Measurements from ENCODE around the gene GABBR1.
"Not testable (repeated sequence)": the region's sequence is repeated elsewhere in the genome, so short reads cannot be mapped to it uniquely, and the experiment has no call there.

The GABBR1 gene

DNA sequence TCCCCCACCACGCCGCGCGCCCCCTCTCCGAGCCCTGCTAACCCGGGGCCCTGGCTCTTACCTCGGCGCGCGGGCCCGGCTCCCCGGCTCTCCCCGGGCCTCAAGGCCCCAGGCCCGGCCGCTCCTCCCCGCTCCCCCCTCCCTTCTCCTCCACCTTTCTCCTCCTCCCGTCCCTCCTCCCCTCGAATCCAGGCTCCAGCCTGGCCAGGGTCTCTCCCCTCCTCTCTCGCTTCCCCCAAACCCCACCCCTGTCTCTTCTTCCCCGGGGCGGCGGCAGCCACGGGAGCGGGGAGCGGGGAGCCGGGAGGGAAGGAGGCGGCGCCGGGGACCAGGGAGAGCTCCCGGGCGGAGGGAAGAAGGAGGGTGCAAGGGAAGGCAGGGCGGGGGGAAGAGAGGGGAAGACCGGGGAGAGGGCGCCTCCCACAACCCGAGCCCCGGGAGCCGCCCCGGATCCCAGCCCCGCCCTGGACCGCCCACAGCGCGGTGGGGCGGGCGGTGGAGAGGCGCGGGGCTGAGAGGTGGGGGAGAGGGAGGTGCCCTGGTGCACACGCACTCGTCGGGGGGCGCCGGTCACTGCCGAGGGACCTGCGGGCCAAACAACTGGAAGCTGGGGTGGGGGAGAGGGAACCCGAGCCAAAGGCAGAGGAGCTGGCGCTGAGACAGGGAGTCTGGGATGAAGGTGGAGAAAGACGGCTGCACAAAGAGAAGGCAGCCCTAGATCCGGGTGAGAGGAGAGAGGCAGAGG, at the start of gene GABBR1:
TSS of gene GABBR1 (minus strand) at position 395 of the 745 bp plus-strand sequence. CDS start 798 bp downstream, outside the sequence.
- no peaks in the 10 kb centered on the region for H3K9me3 ChIP-seq (ENCODE audit: low read length)
- no peaks in the 10 kb centered on the region for H3K36me3 ChIP-seq (ENCODE audit: insufficient read depth, low read length)
- H3K4me3 ChIP-seq (ENCODE audit: low read length) = peak within 1 kb of the TSS; percentile 58
- peak within 1 kb of the TSS; percentile 88 for H2AFZ ChIP-seq (ENCODE audit: low read depth, low read length)
- H3K27me3 ChIP-seq (ENCODE audit: insufficient read depth, low read length) = no peaks in the 10 kb centered on the region
- H3K4me1 ChIP-seq (ENCODE audit: insufficient read depth, low read length) = peaks cover 26% of the 10 kb centered on the region

DNA sequence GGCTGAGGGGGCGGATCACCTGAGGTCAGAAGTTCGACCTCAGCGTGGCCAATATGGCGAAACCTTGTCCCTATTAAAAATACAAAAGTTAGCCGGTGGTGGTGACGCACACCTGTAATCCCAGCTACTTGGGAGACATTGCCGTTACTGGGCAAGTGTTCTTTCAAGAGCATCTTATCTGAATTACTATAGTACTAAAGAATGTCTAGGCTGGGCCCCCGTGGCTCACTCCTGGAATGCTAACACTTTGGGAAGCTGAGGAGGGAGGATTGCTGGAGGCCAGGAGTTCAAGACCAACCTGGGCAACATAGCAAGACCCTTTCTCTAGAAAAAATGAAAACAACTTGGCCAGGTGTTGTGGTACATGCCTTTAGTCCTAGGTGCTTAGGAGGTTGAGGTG, 48.8 kb upstream of the GABBR1 start:
- Histone ChIP-seq H3K27me3 (ENCODE audit: insufficient read depth, low read length) (no peaks in the 10 kb centered on the region), H3K4me3 (ENCODE audit: low read length) (no peak overlapping the region), H3K4me1 (ENCODE audit: insufficient read depth, low read length) (no peaks in the 10 kb centered on the region), H3K9me3 (ENCODE audit: low read length) (no peaks in the 10 kb centered on the region), H2AFZ (ENCODE audit: low read depth, low read length) (no peak overlapping the region), H3K36me3 (ENCODE audit: insufficient read depth, low read length) (no peaks in the 10 kb centered on the region)

DNA sequence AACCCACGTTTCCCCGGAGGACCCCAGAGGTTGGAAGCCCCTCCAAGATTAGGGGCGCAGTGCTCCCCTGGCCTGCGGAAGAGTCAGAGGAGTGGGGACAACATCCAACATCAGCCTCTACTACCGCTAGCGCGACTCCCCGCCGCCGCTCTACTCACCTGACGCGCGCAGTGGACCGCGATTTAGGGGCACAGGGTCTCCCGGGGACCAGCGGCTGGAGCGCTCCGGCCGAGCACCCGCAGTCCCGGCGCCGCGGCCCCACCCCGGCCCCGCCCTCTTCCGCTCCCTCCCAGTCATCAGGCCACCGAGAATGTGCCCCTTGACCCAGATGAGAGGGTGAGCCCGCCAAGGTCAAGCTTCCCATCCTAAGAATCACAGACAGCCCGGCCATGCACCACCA, 47.9 kb upstream of the GABBR1 start, which contains the start of gene ZFP57:
TSS of gene ZFP57 (minus strand) at position 249 of the 400 bp plus-strand sequence. CDS start 4,149 bp downstream, outside the sequence.
- H2AFZ ChIP-seq (ENCODE audit: low read depth, low read length) = no peak within 1 kb of the TSS
- H3K4me3 ChIP-seq (ENCODE audit: low read length) = no peak within 1 kb of the TSS
- no peaks in the 10 kb centered on the region for H3K9me3 ChIP-seq (ENCODE audit: low read length)
- no peaks in the 10 kb centered on the region for H3K27me3 ChIP-seq (ENCODE audit: insufficient read depth, low read length)
- H3K36me3 ChIP-seq (ENCODE audit: insufficient read depth, low read length) = no peaks in the 10 kb centered on the region
- H3K4me1 ChIP-seq (ENCODE audit: insufficient read depth, low read length) = no peaks in the 10 kb centered on the region

DNA sequence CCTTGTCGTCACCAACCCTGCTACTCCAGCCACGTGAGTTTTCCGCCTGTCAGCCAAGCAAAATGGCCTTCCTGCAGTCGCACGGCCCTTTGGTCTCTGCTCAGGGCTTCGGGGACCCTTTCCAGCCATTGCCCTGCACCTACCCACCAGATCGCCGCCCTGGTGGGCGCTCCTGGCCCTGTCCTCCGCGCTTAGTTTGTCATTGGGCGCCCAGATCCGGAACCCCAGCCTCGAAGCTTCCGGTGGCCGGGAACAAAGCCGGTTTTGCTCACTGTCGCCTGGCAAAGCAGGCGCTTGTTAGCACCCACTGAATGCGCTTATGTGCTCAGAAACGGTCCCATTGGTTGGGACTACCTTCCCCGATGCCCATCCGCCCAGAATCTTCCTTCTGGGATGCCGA, 47.4 kb upstream of the GABBR1 start:
- H3K36me3 ChIP-seq (ENCODE audit: insufficient read depth, low read length) = no peaks in the 10 kb centered on the region
- no peaks in the 10 kb centered on the region for H3K9me3 ChIP-seq (ENCODE audit: low read length)
- H2AFZ ChIP-seq (ENCODE audit: low read depth, low read length) = no peak overlapping the region
- H3K4me3 ChIP-seq (ENCODE audit: low read length) = no peak overlapping the region
- H3K27me3 ChIP-seq (ENCODE audit: insufficient read depth, low read length) = no peaks in the 10 kb centered on the region
- H3K4me1 ChIP-seq (ENCODE audit: insufficient read depth, low read length) = no peaks in the 10 kb centered on the region

DNA sequence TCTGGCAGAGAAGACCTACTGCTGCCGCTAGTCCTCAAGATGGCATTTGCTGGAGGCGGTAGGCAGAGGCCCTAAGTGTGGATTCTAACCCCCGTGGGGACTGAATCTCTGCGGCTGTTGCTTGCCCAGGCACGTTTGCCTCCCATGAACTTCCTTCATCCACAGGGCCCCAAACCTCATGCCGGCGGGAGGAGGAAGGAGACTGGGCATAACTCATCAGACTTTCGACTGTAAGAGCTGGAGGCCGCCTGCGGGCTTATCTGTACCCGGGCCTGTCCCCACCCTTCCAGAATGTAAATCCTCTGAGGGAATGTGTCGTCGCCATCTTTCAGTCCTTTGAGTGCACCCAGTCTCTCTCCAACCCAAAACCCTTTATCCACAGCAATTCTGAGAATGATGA, 47.0 kb upstream of the GABBR1 start:
- Histone ChIP-seq H3K4me3 (ENCODE audit: low read length) (no peak overlapping the region), H3K27me3 (ENCODE audit: insufficient read depth, low read length) (no peaks in the 10 kb centered on the region), H3K9me3 (ENCODE audit: low read length) (no peaks in the 10 kb centered on the region), H2AFZ (ENCODE audit: low read depth, low read length) (no peak overlapping the region), H3K4me1 (ENCODE audit: insufficient read depth, low read length) (no peaks in the 10 kb centered on the region), H3K36me3 (ENCODE audit: insufficient read depth, low read length) (no peaks in the 10 kb centered on the region)

DNA sequence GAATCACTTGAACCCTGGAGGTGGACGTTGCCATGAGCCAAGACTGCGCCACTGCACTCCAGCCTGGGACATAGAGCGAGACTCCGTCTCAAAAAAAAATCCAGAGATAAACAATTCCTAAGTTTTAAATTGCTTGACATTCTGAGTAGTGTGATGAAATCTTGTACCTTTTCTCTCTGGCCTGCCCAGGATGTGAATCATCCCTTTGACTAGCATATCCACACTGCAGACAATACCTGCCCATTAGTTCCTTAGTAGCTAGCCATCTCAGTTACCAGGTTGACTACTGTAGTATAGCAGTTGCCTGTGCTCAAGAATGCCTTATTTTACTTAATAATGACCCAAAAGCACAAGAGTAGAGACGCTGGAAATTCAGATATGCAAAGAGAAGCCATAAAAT, 45.1 kb upstream of the GABBR1 start:
- no peak overlapping the region for H3K4me3 ChIP-seq (ENCODE audit: low read length)
- no peaks in the 10 kb centered on the region for H3K27me3 ChIP-seq (ENCODE audit: insufficient read depth, low read length)
- no peaks in the 10 kb centered on the region for H3K9me3 ChIP-seq (ENCODE audit: low read length)
- no peaks in the 10 kb centered on the region for H3K4me1 ChIP-seq (ENCODE audit: insufficient read depth, low read length)
- no peak overlapping the region for H2AFZ ChIP-seq (ENCODE audit: low read depth, low read length)
- no peaks in the 10 kb centered on the region for H3K36me3 ChIP-seq (ENCODE audit: insufficient read depth, low read length)

DNA sequence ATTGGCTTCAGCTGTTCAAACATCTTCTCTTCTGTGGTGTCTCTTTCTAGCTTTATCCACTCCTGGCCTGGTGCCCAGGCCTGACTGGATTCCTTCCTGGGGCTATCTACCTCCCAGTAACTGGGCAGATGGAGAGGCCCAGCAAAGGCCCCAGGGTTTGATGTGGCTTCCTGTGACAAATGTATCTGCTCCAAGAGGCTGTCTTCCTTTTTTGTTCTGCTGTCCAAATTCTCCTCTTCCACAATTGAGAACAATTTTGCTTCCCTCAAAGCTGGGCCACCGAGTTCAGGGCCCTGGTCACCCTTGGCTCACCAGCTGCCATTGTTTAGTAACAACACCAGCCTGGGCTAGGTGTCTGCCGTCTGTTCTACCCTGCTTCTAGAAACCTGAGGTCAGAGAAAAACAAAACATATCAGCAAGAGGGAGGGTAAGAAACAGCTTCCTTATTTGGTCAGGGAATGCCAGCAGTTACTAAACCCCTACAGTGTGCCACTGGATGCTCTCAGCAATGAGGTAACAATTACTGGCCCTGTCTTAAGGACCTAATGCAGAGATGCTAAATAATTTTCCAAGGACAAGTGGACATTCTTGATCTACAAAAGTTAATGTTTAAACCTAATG, 44.1 kb upstream of the GABBR1 start:
- Histone ChIP-seq H2AFZ (ENCODE audit: low read depth, low read length) (no peak overlapping the region), H3K4me1 (ENCODE audit: insufficient read depth, low read length) (no peaks in the 10 kb centered on the region)

DNA sequence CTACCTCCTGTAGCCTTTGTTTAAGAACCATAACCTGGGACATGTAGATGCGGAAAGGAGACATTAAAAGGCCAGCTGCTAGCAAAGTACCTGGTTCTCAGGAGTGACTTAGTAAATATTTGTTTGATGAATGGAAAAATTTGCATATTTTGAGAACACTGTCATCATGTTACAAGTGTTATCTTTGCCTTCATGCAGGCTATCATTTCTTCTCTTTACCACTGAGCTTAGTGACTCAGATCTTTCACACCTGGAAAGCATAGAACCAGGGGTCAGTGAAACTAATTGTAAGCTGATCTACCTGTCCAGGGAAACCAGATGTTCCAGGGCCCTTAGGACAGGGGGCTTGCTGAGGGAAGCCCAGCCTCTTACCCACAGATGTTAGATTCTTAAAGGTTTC, 42.6 kb upstream of the GABBR1 start:
- Histone ChIP-seq H2AFZ (ENCODE audit: low read depth, low read length) (no peak overlapping the region), H3K9me3 (ENCODE audit: low read length) (no peaks in the 10 kb centered on the region), H3K4me1 (ENCODE audit: insufficient read depth, low read length) (no peaks in the 10 kb centered on the region), H3K4me3 (ENCODE audit: low read length) (no peak overlapping the region), H3K27me3 (ENCODE audit: insufficient read depth, low read length) (no peaks in the 10 kb centered on the region), H3K36me3 (ENCODE audit: insufficient read depth, low read length) (no peaks in the 10 kb centered on the region)

More for the DNA sequence above, 44.1 kb upstream of the GABBR1 start:
- no peaks in the 10 kb centered on the region for H3K36me3 ChIP-seq (ENCODE audit: insufficient read depth, low read length)
- no peak overlapping the region for H3K4me3 ChIP-seq (ENCODE audit: low read length)
- no peaks in the 10 kb centered on the region for H3K9me3 ChIP-seq (ENCODE audit: low read length)
- no peaks in the 10 kb centered on the region for H3K27me3 ChIP-seq (ENCODE audit: insufficient read depth, low read length)

DNA sequence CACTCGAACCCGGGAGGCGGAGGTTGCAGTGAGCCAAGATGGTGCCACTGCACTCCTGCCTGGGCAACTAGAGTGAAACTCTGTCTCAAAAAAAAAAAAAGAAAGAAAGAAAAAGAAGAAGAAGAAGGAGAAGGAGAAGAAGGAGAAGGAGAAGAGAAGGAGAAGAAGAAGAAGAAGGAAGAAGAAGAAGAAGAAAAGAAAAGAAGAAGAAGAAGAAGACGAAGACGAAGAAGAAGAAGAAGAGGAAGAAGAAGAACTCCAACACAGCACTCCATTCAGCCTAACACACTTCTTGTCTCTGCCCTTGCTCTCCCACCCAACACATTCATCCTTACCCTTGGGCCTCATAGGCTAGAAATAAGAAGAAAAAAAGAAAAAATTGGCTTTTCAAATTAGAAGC, 41.0 kb upstream of the GABBR1 start:
- no peaks in the 10 kb centered on the region for H3K36me3 ChIP-seq (ENCODE audit: insufficient read depth, low read length)
- H3K4me3 ChIP-seq (ENCODE audit: low read length) = no peak overlapping the region
- no peaks in the 10 kb centered on the region for H3K9me3 ChIP-seq (ENCODE audit: low read length)
- no peak overlapping the region for H2AFZ ChIP-seq (ENCODE audit: low read depth, low read length)
- no peaks in the 10 kb centered on the region for H3K27me3 ChIP-seq (ENCODE audit: insufficient read depth, low read length)
- H3K4me1 ChIP-seq (ENCODE audit: insufficient read depth, low read length) = no peaks in the 10 kb centered on the region

DNA sequence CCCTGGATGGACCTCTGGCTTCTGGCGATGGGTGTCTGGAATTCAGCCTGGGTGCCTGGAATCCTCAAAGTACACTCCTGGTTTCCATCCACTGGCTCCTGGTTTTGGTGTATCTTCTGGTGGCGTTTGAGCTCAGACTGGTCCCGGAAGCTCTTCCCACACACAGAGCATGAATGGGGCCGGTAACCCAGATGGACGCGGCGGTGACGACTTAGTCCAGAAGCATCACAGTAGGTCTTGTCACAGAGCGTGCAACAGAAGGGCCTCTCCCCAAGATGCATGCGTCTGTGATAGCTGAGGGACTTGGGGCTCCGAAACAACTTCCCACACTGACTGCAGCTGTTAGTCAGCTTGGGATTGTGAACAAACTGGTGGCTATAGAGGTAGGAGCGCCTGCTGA, 40.2 kb upstream of the GABBR1 start:
- H3K4me3 ChIP-seq (ENCODE audit: low read length) = no peak overlapping the region
- no peaks in the 10 kb centered on the region for H3K27me3 ChIP-seq (ENCODE audit: insufficient read depth, low read length)
- no peaks in the 10 kb centered on the region for H3K36me3 ChIP-seq (ENCODE audit: insufficient read depth, low read length)
- no peaks in the 10 kb centered on the region for H3K4me1 ChIP-seq (ENCODE audit: insufficient read depth, low read length)
- no peak overlapping the region for H2AFZ ChIP-seq (ENCODE audit: low read depth, low read length)
- H3K9me3 ChIP-seq (ENCODE audit: low read length) = no peaks in the 10 kb centered on the region

DNA sequence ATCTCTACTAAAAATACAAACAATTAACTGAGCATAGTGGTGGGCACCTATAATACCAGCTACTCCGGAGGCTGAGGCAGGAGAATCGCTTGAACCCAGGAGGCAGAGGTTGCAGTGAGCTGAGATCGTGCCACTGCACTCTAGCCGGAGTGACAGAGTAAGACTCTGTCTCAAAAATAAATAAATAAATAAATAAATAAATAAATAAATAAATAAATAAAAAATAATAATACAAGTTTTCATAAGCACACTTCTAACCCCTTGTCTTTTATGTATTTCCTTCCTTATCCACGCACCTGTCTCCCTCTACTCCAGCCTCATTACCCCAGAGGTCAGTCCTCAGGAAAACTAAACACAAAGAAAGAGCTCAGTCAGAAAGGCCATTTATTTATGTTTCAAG, 39.1 kb upstream of the GABBR1 start:
- not testable (repeated sequence) for H3K4me1 ChIP-seq (ENCODE audit: insufficient read depth, low read length); H3K27me3 ChIP-seq (ENCODE audit: insufficient read depth, low read length); H2AFZ ChIP-seq (ENCODE audit: low read depth, low read length); H3K36me3 ChIP-seq (ENCODE audit: insufficient read depth, low read length); H3K9me3 ChIP-seq (ENCODE audit: low read length); H3K4me3 ChIP-seq (ENCODE audit: low read length)

DNA sequence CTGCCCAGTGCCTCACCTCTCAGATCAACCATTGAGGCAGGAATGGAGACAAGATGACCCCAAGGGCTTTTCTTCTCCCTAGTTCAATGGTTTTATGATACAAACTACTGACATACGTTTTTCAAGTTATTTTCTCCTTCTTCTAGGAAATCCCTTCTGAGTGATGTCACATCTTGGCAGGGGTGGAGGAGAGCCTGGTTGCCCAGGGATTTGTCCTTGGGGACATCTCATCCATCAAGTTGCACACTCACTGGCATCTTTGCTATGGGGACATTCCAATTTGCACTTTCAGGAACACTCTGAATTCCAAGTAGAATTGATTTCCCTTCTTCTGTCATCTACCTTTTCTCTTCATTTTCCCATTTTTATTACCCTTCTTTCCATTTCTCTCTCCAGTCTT, 38.0 kb upstream of the GABBR1 start:
- no peak overlapping the region for H3K4me3 ChIP-seq (ENCODE audit: low read length)
- H3K27me3 ChIP-seq (ENCODE audit: insufficient read depth, low read length) = no peaks in the 10 kb centered on the region
- H2AFZ ChIP-seq (ENCODE audit: low read depth, low read length) = no peak overlapping the region
- no peaks in the 10 kb centered on the region for H3K36me3 ChIP-seq (ENCODE audit: insufficient read depth, low read length)
- H3K4me1 ChIP-seq (ENCODE audit: insufficient read depth, low read length) = peaks cover 2% of the 10 kb centered on the region
- H3K9me3 ChIP-seq (ENCODE audit: low read length) = no peaks in the 10 kb centered on the region

DNA sequence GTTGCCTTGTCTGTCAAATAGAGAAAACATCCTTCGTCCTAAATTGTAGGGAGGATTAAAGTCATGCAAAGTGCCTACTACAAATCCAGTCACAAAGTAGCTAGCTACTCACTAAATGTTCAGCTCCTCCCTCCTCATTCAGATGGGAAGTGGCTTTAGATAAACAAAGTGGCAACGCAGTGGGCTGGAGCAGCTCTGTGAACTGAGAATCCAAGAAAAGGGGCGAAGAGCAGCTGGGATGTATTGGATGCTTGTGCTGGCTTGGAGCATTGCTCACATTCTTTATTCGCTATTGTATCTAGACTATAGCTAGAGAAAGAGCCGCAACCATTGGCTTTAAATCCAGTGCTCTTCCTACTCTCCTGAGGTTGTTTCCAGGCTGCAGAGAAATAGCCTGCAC, 34.2 kb upstream of the GABBR1 start:
- Histone ChIP-seq H3K27me3 (ENCODE audit: insufficient read depth, low read length) (no peaks in the 10 kb centered on the region), H2AFZ (ENCODE audit: low read depth, low read length) (no peak overlapping the region), H3K36me3 (ENCODE audit: insufficient read depth, low read length) (no peaks in the 10 kb centered on the region), H3K4me3 (ENCODE audit: low read length) (no peak overlapping the region), H3K4me1 (ENCODE audit: insufficient read depth, low read length) (peaks cover 5% of the 10 kb centered on the region), H3K9me3 (ENCODE audit: low read length) (no peaks in the 10 kb centered on the region)

DNA sequence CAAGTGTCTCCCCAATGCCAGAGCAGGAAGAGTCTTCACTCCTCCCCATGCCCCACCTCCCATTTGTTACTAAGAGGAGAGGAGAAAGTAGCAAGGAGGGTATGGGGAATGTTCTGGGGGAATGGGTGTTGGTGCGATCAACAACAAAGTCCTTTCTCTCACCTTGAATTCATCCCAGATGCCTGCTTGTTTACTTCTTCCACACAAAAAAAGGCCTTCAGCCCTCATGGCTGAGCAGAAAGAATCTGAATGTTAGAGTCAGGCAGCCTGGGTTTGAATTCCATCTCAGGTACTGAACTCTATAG, 33.8 kb upstream of the GABBR1 start:
- Histone ChIP-seq H3K9me3 (ENCODE audit: low read length) (no peaks in the 10 kb centered on the region), H3K36me3 (ENCODE audit: insufficient read depth, low read length) (no peaks in the 10 kb centered on the region), H2AFZ (ENCODE audit: low read depth, low read length) (no peak overlapping the region), H3K4me1 (ENCODE audit: insufficient read depth, low read length) (peaks cover 5% of the 10 kb centered on the region), H3K27me3 (ENCODE audit: insufficient read depth, low read length) (peaks cover 2% of the 10 kb centered on the region), H3K4me3 (ENCODE audit: low read length) (no peak overlapping the region)
